Prostate gland (tissue), 2 donors: ENCODE data around the gene E4F1. TPM values are rescaled to one million over a fixed set of nuclear protein-coding genes. Genes with fewer than 3 reads are reported as not detected.
"Not testable (repeated sequence)": the region's sequence is repeated elsewhere in the genome, so short reads cannot be mapped to it uniquely, and the experiment has no call there.

ENCODE experiments used
- DNase-seq: peaks from one replicate; pipeline ENCODE4 v3.0.0-alpha.2; 2019; ENCODE audit warnings: low spot score
- H3K27ac ChIP-seq, 2 donors: fragments of 200-600 bp; sonication (generic); 2 replicates each; pipeline ENCODE4 v1.5.1; 2017 to 2019
- H3K27me3 ChIP-seq: fragments of 200-600 bp; sonication (generic); replicated peaks from 2 replicates; pipeline ENCODE4 v1.5.1; 2019; ENCODE audit not compliant: insufficient read depth
- H3K36me3 ChIP-seq, 2 donors: fragments of 200-600 bp; sonication (generic); 1 replicate in 1 of 2; 2 replicates in 1 of 2; pipeline versions ENCODE4 v1.5.1 to v1.8.1; 2017 to 2019
- H3K4me1 ChIP-seq: fragments of 200-600 bp; sonication (generic); replicated peaks from 2 replicates; pipeline ENCODE4 v1.5.1; 2019
- H3K4me3 ChIP-seq, 2 donors: fragments of 200-600 bp; sonication (generic); 2 replicates each; pipeline ENCODE4 v1.5.1; 2017 to 2019
- H3K9me3 ChIP-seq: fragments of 200-600 bp; sonication (generic); 2 replicates; pipeline ENCODE4 v1.5.1; 2017
- POLR2A ChIP-seq: fragments of 450-650 bp; IDR thresholded peaks from one replicate; pipeline ENCODE4 v1.6.1; 2016; ENCODE audit warnings: antibody characterized with exemption, mild to moderate bottlenecking
- POLR2AphosphoS5 ChIP-seq: sonication (generic); formaldehyde crosslinking; IDR thresholded peaks from one replicate; pipeline ENCODE4 v1.6.1; 2017; ENCODE audit warnings: antibody characterized with exemption
- WGBS: methylation state at CpG from one replicate; pipeline ENCODE4 v1.1.5; 2018; 5-methylcytosine and 5-hydroxymethylcytosine counted together
- intact Hi-C: fragments of 100-400 bp; cut with DNase I; formaldehyde crosslinking; loops from one replicate; pipeline ENCODE4 v1.14.2; 2022
- total RNA-seq, 2 donors: library from RNA; depleted of rRNA; stranded (reverse); fragments of >200 nt; gene quantifications; one replicate each; pipeline ENCODE4 v1.1.0, GENCODE V29; 2016
- TF ChIP-seq, protein P1 (sequence below), 4 experiments: fragments of 200-600 bp in 2 of 4; fragments of 450-650 bp in 2 of 4; sonication (generic) in 2 of 4; IDR thresholded peaks; 1 replicate in 3 of 4; 2 replicates in 1 of 4; pipeline ENCODE4 v1.5.1; 2016 to 2019; ENCODE audit warnings: antibody characterized with exemption in 4 of 4, mild to moderate bottlenecking in 2 of 4, moderate library complexity in 2 of 4

E4F1 gene
- total RNA-seq, 2 donors from 2014 or later, result 38.7 to 69.1 TPM

DNA sequence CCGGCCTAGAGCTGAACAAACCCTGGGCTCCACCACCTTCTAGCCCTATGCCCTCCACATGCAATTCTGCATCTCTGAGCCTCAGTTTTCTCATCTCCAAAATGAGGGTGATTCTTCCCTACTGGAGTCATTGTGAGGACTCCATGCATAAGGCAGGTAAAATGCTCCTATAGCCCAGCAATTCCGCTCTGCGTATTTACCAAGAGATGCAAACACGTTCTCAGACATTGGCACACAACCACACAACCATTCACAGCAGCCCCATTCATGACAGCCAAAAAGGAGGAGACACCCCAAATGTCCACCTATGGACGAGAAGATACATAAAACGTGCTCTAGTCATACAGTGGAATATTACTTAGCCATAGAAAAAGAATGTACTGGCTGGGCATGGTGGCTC, 23.1 kb upstream of the E4F1 start:
- H3K4me3 ChIP-seq, result no peak overlapping the region
- WGBS, result 93% methylated on average over 6 of the region's 6 CpGs
- intact Hi-C loops, result loop anchor here (10.0 kb wide), 1 partner anchor 54 kb away; the partner anchor contains the start of gene ECI1
- DNase-seq, result no peak
- no peaks in the 10 kb centered on the region for H3K36me3 ChIP-seq
- TF ChIP-seq POLR2A (no peak), POLR2AphosphoS5 (no peak)
- TF ChIP-seq, protein P1, sequence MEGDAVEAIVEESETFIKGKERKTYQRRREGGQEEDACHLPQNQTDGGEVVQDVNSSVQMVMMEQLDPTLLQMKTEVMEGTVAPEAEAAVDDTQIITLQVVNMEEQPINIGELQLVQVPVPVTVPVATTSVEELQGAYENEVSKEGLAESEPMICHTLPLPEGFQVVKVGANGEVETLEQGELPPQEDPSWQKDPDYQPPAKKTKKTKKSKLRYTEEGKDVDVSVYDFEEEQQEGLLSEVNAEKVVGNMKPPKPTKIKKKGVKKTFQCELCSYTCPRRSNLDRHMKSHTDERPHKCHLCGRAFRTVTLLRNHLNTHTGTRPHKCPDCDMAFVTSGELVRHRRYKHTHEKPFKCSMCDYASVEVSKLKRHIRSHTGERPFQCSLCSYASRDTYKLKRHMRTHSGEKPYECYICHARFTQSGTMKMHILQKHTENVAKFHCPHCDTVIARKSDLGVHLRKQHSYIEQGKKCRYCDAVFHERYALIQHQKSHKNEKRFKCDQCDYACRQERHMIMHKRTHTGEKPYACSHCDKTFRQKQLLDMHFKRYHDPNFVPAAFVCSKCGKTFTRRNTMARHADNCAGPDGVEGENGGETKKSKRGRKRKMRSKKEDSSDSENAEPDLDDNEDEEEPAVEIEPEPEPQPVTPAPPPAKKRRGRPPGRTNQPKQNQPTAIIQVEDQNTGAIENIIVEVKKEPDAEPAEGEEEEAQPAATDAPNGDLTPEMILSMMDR (IDR thresholded peaks at IDR 0.05), result no peak
- H3K9me3 ChIP-seq, result no peaks in the 10 kb centered on the region
- no peak overlapping the region for H3K27ac ChIP-seq
- H3K27me3 ChIP-seq, result no peaks in the 10 kb centered on the region
- H3K4me1 ChIP-seq, result no peaks in the 10 kb centered on the region

DNA sequence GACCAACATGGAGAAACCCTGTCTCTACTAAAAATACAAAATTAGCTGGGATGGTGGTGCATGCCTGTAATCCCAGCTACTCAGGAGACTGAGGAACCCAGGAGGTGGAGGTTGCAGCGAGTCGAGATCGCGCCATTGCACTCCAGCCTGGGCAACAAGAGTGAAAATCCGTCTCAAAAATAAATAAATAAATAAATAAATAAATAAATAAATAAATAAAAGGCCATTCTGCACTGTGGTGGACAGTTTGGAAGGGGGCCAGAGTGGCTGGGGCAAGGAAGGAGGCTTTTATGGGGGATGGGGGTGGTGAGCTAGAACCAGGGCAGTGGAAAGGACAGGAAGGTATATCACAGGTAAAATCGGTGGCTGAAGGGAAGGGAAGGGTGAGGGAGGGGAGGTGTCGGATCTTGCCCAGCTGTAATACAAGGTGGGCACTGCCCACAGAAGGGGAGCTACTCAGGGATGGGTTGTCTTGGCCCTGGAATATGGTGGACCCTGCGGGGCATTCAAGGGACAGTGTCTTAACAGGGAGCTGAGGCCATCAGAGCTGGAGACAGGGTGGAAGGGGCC, 20.2 kb upstream of the E4F1 start:
- intact Hi-C loops, result loop anchor here (10.0 kb wide), 1 partner anchor 52 kb away; the partner anchor contains the start of gene ECI1
- not testable (repeated sequence) for H3K27me3 ChIP-seq, H3K27ac ChIP-seq, H3K36me3 ChIP-seq, H3K4me1 ChIP-seq, H3K9me3 ChIP-seq, H3K4me3 ChIP-seq, DNase-seq
- WGBS, result 95% methylated on average over 8 of the region's 8 CpGs

DNA sequence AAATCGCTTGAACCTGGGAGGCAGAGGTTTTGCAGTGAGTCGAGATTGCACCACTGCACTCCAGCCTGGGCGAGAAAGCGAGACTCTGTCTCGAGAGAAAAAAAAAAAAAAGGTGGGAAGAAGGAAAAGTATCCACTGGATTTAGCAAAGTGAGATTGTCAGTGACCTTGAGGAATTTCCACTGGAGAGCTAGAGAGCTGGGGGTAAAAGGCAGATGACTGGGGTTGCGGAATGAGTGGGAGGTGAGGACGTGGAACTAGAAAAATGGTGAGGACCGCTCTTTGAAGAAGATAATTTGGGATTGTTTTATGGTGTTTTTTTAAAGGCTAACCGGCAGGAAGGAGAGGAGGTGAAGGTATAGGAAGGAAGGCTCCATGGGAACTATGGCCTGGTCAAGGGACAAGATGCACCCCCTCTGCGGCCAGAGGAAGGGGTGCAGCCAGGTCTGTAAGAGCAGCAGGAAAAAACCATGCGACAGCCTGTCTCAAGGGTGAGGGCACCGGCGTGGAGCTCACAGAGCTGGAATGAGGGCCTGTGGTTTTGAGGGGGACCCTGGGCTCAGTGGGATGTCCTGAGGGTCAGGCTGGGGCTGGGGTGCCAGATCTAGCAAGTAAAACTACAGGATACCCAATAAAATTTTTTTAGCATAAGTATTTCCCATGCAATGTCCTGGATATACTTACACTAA, 18.8 kb upstream of the E4F1 start:
- intact Hi-C loops, result loop anchor here (10.0 kb wide), 1 partner anchor 50 kb away; the partner anchor contains the start of gene ECI1
- TF ChIP-seq POLR2A (no peak), POLR2AphosphoS5 (no peak)
- TF ChIP-seq, protein P1 (IDR thresholded peaks at IDR 0.05), result no peak
- no peak for DNase-seq
- Histone ChIP-seq H3K4me3 (peak overlapping the region; percentile 78 to 83), H3K27me3 (no peaks in the 10 kb centered on the region), H3K36me3 (peaks cover 0 to 16% of the 10 kb centered on the region in 2 donors), H3K4me1 (peaks cover 6% of the 10 kb centered on the region), H3K27ac (peak overlapping the region; percentile 97), H3K9me3 (no peaks in the 10 kb centered on the region)
- 83% methylated on average over 13 of the region's 13 CpGs for WGBS

DNA sequence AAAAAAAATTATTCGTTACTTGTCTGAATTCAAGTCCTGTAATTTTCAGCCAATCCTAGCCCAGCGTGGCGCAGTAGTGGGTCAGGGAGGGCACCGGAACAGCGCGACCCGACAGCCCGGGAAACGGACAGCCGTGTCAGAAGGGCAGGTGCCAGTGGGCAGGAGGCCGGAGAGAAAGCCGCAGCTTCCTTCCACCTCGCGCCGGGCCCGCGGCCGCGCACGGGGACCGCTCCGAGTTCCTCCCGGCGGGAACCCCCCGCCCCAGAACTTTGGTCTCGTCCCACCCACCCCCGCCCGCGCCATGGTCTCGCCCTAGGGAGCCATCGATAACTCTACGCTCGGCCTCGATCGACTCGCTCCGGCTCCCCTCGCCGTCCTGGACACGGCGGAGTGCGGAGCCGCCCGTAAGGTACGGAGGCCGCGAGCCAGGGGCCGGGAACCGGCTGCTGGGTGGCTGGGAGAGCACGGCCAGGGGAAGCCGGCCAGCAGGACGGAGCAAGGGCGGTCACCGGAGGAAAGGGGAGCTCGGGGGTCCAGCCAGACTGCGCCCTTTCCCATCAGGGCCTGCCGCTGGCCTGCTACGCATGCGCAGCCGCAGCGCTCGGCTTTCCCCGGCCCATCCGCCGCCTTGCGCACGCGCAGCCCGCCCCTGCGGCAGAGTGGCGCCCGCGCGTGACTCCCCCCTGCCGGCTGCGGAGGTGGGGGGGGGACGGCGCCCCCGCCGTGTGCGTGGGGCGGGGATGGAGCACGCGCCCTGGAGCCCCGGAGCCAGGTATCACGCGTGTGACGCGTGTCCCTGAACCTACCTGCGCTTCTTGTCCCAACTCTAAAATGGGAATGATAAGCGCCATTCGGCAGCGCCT, 18.1 kb upstream of the E4F1 start, which contains the start of gene MLST8:
MLST8 (plus strand) TSS at position 351 of the 863 bp plus-strand sequence. CDS start 632 bp downstream, outside the sequence.
- WGBS, result under 1% methylated on average over 82 of the region's 93 CpGs
- peak within 1 kb of the TSS; percentile 78 to 83 for H3K4me3 ChIP-seq

More for the DNA sequence above, 18.1 kb upstream of the E4F1 start, which contains the start of gene MLST8:
- peaks cover 6% of the 10 kb centered on the region for H3K4me1 ChIP-seq
- TF ChIP-seq POLR2AphosphoS5, result peak; percentile 84
- TF ChIP-seq, protein P1 (IDR thresholded peaks at IDR 0.05), result peak in 2 of 4 experiments; percentile 34 to 48
- peak; percentile 66 for TF ChIP-seq POLR2A
- no peaks in the 10 kb centered on the region for H3K9me3 ChIP-seq
- peak; percentile 74 for DNase-seq
- no peaks in the 10 kb centered on the region for H3K27me3 ChIP-seq
- peak within 1 kb of the TSS; percentile 97 for H3K27ac ChIP-seq
- intact Hi-C loops, result loop anchor here (10.0 kb wide), 1 partner anchor 49 kb away; the partner anchor contains the start of gene ECI1
- H3K36me3 ChIP-seq, result peaks cover 0 to 16% of the 10 kb centered on the region in 2 donors
